ENCODE data around the gene DYNLT2.

Gene DYNLT2

DNA sequence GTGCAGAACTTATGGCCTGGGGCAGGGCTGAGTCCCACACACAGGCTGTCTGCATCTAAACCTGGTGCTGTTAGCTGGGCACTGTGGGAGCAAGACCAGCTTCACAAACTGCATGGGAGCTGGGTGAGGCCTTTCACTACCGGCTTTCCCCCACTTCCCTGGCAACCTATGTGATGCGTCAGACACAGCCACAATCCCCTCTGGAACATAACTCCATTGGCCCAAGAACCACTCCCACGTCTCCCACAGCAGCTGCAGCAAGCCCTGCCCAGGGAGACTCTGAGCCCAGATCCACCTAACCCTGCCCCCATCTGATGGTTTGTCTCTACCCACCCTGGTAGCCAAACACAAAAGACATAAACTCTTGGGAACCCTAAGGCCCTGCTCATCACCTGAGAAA is 58.9 kb downstream of the DYNLT2 start:
- DNase-seq = no peak

GRCh38 chr6:169691260-169691659 is 60.1 kb downstream of the DYNLT2 start:
- DNase-seq = no peak

Measured in hematopoietic multipotent progenitor cell treated with erythropoietin and hydrocortisone succinate and interleukin-3 and kit ligand, for 8 days (in vitro differentiated cells).